A673 (cell line): ENCODE measurements around the gene SMC2. TPM values are rescaled to one million over a fixed set of nuclear protein-coding genes. Genes with fewer than 3 reads are reported as not detected.

ENCODE experiments used
- BruUV-seq: library from RNA; stranded (reverse); fragments of 400-500 nt; replicated peaks from 2 replicates; lab custom pipeline; 2021; lab: Mats Ljungman, UMichigan
- CTCF ChIA-PET: fragments of 300-600 bp; sonication (Branson Sonifier 250); formaldehyde crosslinking; loops from one replicate; lab custom pipeline; 2022; ENCODE audit warnings: antibody characterized with exemption; lab: Charles Lee
- POLR2A ChIA-PET: fragments of 300-600 bp; sonication (Branson Sonifier 250); formaldehyde crosslinking; loops from one replicate; lab custom pipeline; 2022; ENCODE audit warnings: antibody characterized with exemption; ENCODE audit not compliant: low non-redundant PET; lab: Charles Lee
- DNase-seq: peaks from one replicate; pipeline ENCODE4 v3.0.0-alpha.2; 2015; ENCODE audit warnings: low spot score
- H3K27ac ChIP-seq: fragments of 200-600 bp; sonication (generic); 2 replicates; pipeline ENCODE4 v1.5.1; 2016; ENCODE audit warnings: mixed run types, low read depth, mild to moderate bottlenecking, mixed read lengths, antibody characterized with exemption, low read length; ENCODE audit not compliant: poor library complexity, severe bottlenecking
- H3K27me3 ChIP-seq: fragments of 200-600 bp; sonication (generic); replicated peaks from 2 replicates; pipeline ENCODE4 v1.6.1; 2017; ENCODE audit warnings: mixed run types, low read depth, mild to moderate bottlenecking, mixed read lengths, antibody characterized with exemption, low read length; ENCODE audit not compliant: insufficient read depth, poor library complexity
- H3K36me3 ChIP-seq: fragments of 200-600 bp; sonication (generic); 2 replicates; pipeline ENCODE4 v1.6.1; 2016; ENCODE audit warnings: mixed run types, mild to moderate bottlenecking, mixed read lengths, antibody characterized with exemption, low read length; ENCODE audit not compliant: insufficient read depth, poor library complexity, severe bottlenecking
- H3K4me1 ChIP-seq: fragments of 200-600 bp; sonication (generic); 2 replicates; pipeline ENCODE4 v1.6.1; 2017; ENCODE audit warnings: mixed run types, mild to moderate bottlenecking, mixed read lengths, antibody characterized with exemption, low read length; ENCODE audit not compliant: insufficient read depth, poor library complexity, severe bottlenecking
- H3K4me3 ChIP-seq: fragments of 200-600 bp; sonication (generic); 2 replicates; pipeline ENCODE4 v1.5.1; 2016; ENCODE audit warnings: low read depth, mixed run types, mild to moderate bottlenecking, mixed read lengths, low read length; ENCODE audit not compliant: poor library complexity, severe bottlenecking
- H3K9me3 ChIP-seq: fragments of 200-600 bp; sonication (generic); 2 replicates; pipeline ENCODE4 v1.6.1; 2016; ENCODE audit warnings: mixed run types, low read depth, mild to moderate bottlenecking, mixed read lengths, antibody characterized with exemption, low read length; ENCODE audit not compliant: poor library complexity, severe bottlenecking
- CTCF ChIP-seq: fragments of 300-800, 200-600 bp; sonication (generic); conservative IDR thresholded peaks from 2 replicates; pipeline ENCODE4 v1.5.1; 2017; ENCODE audit warnings: low read depth, mild to moderate bottlenecking, antibody characterized with exemption, low read length, moderate library complexity, mixed read lengths
- EZH2 ChIP-seq: fragments of 200-600 bp; sonication (generic); IDR thresholded peaks from 2 replicates; pipeline ENCODE4 v1.6.1; 2017; ENCODE audit warnings: borderline replicate concordance, low read depth, mild to moderate bottlenecking, mixed read lengths, antibody characterized with exemption, low read length; ENCODE audit not compliant: poor library complexity, severe bottlenecking
- intact Hi-C: fragments of 100-400 bp; cut with micrococcal nuclease; formaldehyde crosslinking; loops from one replicate; pipeline ENCODE4 v1.10.0; 2022; ENCODE audit not compliant: unreplicated experiment
- total RNA-seq: library from RNA; stranded (reverse); gene quantifications from 2 replicates; pipeline ENCODE4 v1.2.3, GENCODE V29; 2021

SMC2 gene
- total RNA-seq, 1 experiment from 2014 or later = 73.6 TPM

GRCh38 chr9:104074876-104075275 is 19.2 kb upstream of the SMC2 start:
- TF ChIP-seq EZH2 (no peak), CTCF (no peak)
- CTCF ChIA-PET = no interaction called here
- intact Hi-C loops = no loop called here
- Histone ChIP-seq H3K9me3 (peaks cover 8% of the 10 kb centered on the region), H3K36me3 (no peaks in the 10 kb centered on the region), H3K4me1 (no peaks in the 10 kb centered on the region), H3K4me3 (no peak overlapping the region), H3K27me3 (no peaks in the 10 kb centered on the region), H3K27ac (no peak overlapping the region)
- BruUV-seq = no TSS peak
- POLR2A ChIA-PET = no interaction called here
- no peak for DNase-seq

GRCh38 chr9:104075801-104076753 is 18.0 kb upstream of the SMC2 start:
- no TSS peak for BruUV-seq
- Histone ChIP-seq H3K27ac (no peak overlapping the region), H3K4me1 (no peaks in the 10 kb centered on the region), H3K9me3 (peaks cover 20% of the 10 kb centered on the region), H3K36me3 (no peaks in the 10 kb centered on the region), H3K27me3 (no peaks in the 10 kb centered on the region), H3K4me3 (no peak overlapping the region)
- TF ChIP-seq CTCF (no peak), EZH2 (no peak)
- peak; percentile 27 for DNase-seq
- ChIA-PET POLR2A (interaction anchor here (0.7 kb wide), 1 partner anchor 923 kb away, joined by 3 read pairs; no protein-coding TSS in a partner anchor), CTCF (no interaction called here)
- intact Hi-C loops = no loop called here

GRCh38 chr9:104078596-104078995 is 15.5 kb upstream of the SMC2 start:
- ChIA-PET POLR2A (no interaction called here), CTCF (no interaction called here)
- TF ChIP-seq CTCF (no peak), EZH2 (no peak)
- Histone ChIP-seq H3K36me3 (no peaks in the 10 kb centered on the region), H3K27me3 (no peaks in the 10 kb centered on the region), H3K4me1 (no peaks in the 10 kb centered on the region), H3K9me3 (peaks cover 20% of the 10 kb centered on the region), H3K4me3 (no peak overlapping the region), H3K27ac (no peak overlapping the region)
- intact Hi-C loops = no loop called here
- no peak for DNase-seq
- no TSS peak for BruUV-seq
